Endothelial cell (in vitro differentiated cells): ENCODE data around the gene SPATA32. TPM values are rescaled to one million over a fixed set of nuclear protein-coding genes. Genes with fewer than 3 reads are reported as not detected.
A peak's percentile ranks its signal among the peaks of the same experiment; 100 is the strongest.

Experiments
- DNase-seq: peaks from one replicate; pipeline ENCODE4 v3.0.0; 2021; ENCODE audit warnings: low spot score
- H3K27ac Mint-ChIP-seq: one replicate; pipeline ENCODE4 v1.8.0; 2021; ENCODE audit warnings: mixed read lengths, inconsistent platforms; ENCODE audit not compliant: unreplicated experiment
- H3K27me3 Mint-ChIP-seq: one replicate; pipeline ENCODE4 v1.8.0; 2021; ENCODE audit warnings: mild to moderate bottlenecking, moderate library complexity, mixed read lengths, inconsistent platforms; ENCODE audit not compliant: unreplicated experiment
- H3K36me3 Mint-ChIP-seq: one replicate; pipeline ENCODE4 v1.8.0; 2021; ENCODE audit warnings: mild to moderate bottlenecking, low read depth, mixed read lengths, inconsistent platforms; ENCODE audit not compliant: unreplicated experiment
- H3K4me1 Mint-ChIP-seq: one replicate; pipeline ENCODE4 v1.8.0; 2021; ENCODE audit warnings: mild to moderate bottlenecking, mixed read lengths, inconsistent platforms; ENCODE audit not compliant: unreplicated experiment
- H3K4me3 Mint-ChIP-seq: one replicate; pipeline ENCODE4 v1.8.0; 2021; ENCODE audit warnings: mild to moderate bottlenecking, mixed read lengths, inconsistent platforms; ENCODE audit not compliant: unreplicated experiment
- H3K9me3 Mint-ChIP-seq: one replicate; pipeline ENCODE4 v1.8.0; 2021; ENCODE audit warnings: mixed read lengths, inconsistent platforms; ENCODE audit not compliant: unreplicated experiment
- total RNA-seq: library from RNA; stranded (reverse); fragmentation: NEBNext Ultra II Directional; extraction: Animal tissue kit (Norgen Biotek cat#: 25700); gene quantifications from one replicate; pipeline ENCODE4 v1.2.1, GENCODE V29; 2021; ENCODE audit not compliant: unreplicated experiment
- TF ChIP-seq, protein P1 (sequence below): fragments of 200-600 bp; sonication (generic); IDR thresholded peaks from one replicate; pipeline ENCODE4 v1.5.0; 2021; ENCODE audit warnings: antibody characterized with exemption; ENCODE audit not compliant: unreplicated experiment

The SPATA32 gene
- total RNA-seq, 1 donor from 2014 or later = not detected

GRCh38 chr17:45277992-45278391 is 16.1 kb upstream of the SPATA32 start:
- Mint-ChIP-seq H3K4me1 (no peaks in the 10 kb centered on the region), H3K4me3 (no peak overlapping the region), H3K27ac (no peak overlapping the region), H3K9me3 (no peaks in the 10 kb centered on the region), H3K36me3 (no peaks in the 10 kb centered on the region), H3K27me3 (no peaks in the 10 kb centered on the region)
- TF ChIP-seq, protein P1, sequence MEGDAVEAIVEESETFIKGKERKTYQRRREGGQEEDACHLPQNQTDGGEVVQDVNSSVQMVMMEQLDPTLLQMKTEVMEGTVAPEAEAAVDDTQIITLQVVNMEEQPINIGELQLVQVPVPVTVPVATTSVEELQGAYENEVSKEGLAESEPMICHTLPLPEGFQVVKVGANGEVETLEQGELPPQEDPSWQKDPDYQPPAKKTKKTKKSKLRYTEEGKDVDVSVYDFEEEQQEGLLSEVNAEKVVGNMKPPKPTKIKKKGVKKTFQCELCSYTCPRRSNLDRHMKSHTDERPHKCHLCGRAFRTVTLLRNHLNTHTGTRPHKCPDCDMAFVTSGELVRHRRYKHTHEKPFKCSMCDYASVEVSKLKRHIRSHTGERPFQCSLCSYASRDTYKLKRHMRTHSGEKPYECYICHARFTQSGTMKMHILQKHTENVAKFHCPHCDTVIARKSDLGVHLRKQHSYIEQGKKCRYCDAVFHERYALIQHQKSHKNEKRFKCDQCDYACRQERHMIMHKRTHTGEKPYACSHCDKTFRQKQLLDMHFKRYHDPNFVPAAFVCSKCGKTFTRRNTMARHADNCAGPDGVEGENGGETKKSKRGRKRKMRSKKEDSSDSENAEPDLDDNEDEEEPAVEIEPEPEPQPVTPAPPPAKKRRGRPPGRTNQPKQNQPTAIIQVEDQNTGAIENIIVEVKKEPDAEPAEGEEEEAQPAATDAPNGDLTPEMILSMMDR = no peak
- no peak for DNase-seq

- H3K27me3 Mint-ChIP-seq = no peaks in the 10 kb centered on the region
- H3K36me3 Mint-ChIP-seq = no peaks in the 10 kb centered on the region
- H3K9me3 Mint-ChIP-seq = no peaks in the 10 kb centered on the region
- no peaks in the 10 kb centered on the region for H3K4me1 Mint-ChIP-seq
- TF ChIP-seq, protein P1 = peak; percentile 71
- H3K27ac Mint-ChIP-seq = peak overlapping the region; percentile 52
- DNase-seq = peak; percentile 90
- no peak overlapping the region for H3K4me3 Mint-ChIP-seq
These were observed 15.4 kb upstream of the SPATA32 start for GRCh38 chr17:45277216-45277849.

DNA sequence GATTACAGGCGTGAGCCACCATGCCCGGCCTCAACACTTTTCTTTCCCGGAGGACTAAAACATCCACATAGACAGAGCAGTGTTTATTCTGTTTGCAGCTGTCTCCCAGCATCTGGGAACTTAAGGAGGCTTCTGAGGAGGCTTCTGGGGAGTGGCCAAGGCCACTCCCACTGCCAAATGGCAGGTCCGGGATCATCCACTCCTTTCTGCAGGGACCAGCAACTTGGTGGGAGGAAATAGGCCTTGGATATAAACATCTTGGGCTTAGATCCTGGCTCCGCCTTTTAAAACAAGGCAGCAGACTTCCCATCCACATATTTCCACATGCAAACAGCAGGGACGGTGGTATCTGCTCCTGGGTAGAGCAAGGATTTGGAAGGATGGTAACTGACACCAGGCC is 14.1 kb upstream of the SPATA32 start:
- no peak for DNase-seq
- no peaks in the 10 kb centered on the region for H3K4me1 Mint-ChIP-seq
- TF ChIP-seq, protein P1 = no peak
- no peaks in the 10 kb centered on the region for H3K27me3 Mint-ChIP-seq
- H3K36me3 Mint-ChIP-seq = no peaks in the 10 kb centered on the region
- no peaks in the 10 kb centered on the region for H3K9me3 Mint-ChIP-seq
- H3K4me3 Mint-ChIP-seq = no peak overlapping the region
- no peak overlapping the region for H3K27ac Mint-ChIP-seq

- TF ChIP-seq, protein P1 = no peak
- DNase-seq = no peak
- H3K27me3 Mint-ChIP-seq = no peaks in the 10 kb centered on the region
- H3K4me1 Mint-ChIP-seq = no peaks in the 10 kb centered on the region
- no peaks in the 10 kb centered on the region for H3K9me3 Mint-ChIP-seq
- H3K27ac Mint-ChIP-seq = no peak overlapping the region
- H3K36me3 Mint-ChIP-seq = no peaks in the 10 kb centered on the region
- no peak overlapping the region for H3K4me3 Mint-ChIP-seq
These were observed 12.1 kb upstream of the SPATA32 start for GRCh38 chr17:45274033-45274432.

DNA sequence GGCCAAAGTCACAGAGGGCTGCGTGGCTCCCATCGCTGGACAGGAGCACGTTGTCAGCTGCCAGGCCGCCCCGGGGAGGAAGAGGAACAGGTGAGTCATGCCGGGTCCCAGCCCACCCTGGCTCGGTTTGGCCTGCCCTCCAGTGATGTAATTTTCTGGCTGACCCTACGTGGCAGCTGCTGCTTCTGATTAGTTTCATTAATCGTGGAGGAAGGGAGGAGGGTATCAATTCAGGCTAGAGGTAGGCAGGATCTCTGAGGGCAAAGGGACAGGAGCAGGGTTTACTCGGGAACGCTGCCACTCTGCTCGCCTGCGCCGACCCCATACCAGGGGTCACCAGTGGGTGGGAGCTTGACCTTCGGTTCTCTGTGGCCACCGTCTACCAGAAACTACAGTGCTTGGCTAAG is 11.7 kb upstream of the SPATA32 start:
- TF ChIP-seq, protein P1 = no peak
- Mint-ChIP-seq H3K4me3 (no peak overlapping the region), H3K27ac (no peak overlapping the region), H3K4me1 (no peaks in the 10 kb centered on the region), H3K36me3 (no peaks in the 10 kb centered on the region), H3K9me3 (no peaks in the 10 kb centered on the region), H3K27me3 (no peaks in the 10 kb centered on the region)
- DNase-seq = no peak
